WERI-Rb-1 (cell line): ENCODE measurements around the gene MMP7.

Experiments
- DNase-seq: peaks from one replicate; pipeline ENCODE4 v3.0.0-alpha.2; 2020
- H3K27ac ChIP-seq: fragments of 250-450 bp; sonication (Bioruptor Pico); 2 replicates; pipeline ENCODE4 v1.5.1; 2020; ENCODE audit warnings: mild to moderate bottlenecking, moderate library complexity
- H3K27me3 ChIP-seq: fragments of 250-450 bp; sonication (Bioruptor Pico); 2 replicates; pipeline ENCODE4 v1.5.1; 2021; ENCODE audit warnings: mild to moderate bottlenecking, low read depth, moderate library complexity; ENCODE audit not compliant: insufficient read depth, severe bottlenecking
- H3K36me3 ChIP-seq: fragments of 250-450 bp; sonication (Bioruptor Pico); 2 replicates; pipeline ENCODE4 v1.5.1; 2020; ENCODE audit warnings: mild to moderate bottlenecking, moderate library complexity
- H3K4me3 ChIP-seq: 2 replicates; pipeline ENCODE4 v1.5.1; 2011; ENCODE audit warnings: low read depth, mild to moderate bottlenecking, control low read depth, low read length
- H3K9me3 ChIP-seq: fragments of 250-450 bp; sonication (Bioruptor Pico); 2 replicates; pipeline ENCODE4 v1.5.1; 2021; ENCODE audit warnings: mild to moderate bottlenecking, moderate library complexity; ENCODE audit not compliant: severe bottlenecking
- CTCF ChIP-seq: IDR thresholded peaks from 2 replicates; pipeline ENCODE4 v1.5.1; 2011; ENCODE audit warnings: low read depth, mild to moderate bottlenecking, control low read depth, inconsistent platforms, low read length

Gene MMP7

GRCh38 chr11:102476069-102476468 lies 54.5 kb downstream of the MMP7 start:
- Histone ChIP-seq H3K36me3 (no peaks in the 10 kb centered on the region), H3K9me3 (no peaks in the 10 kb centered on the region), H3K4me3 (no peak overlapping the region), H3K27me3 (no peaks in the 10 kb centered on the region), H3K27ac (no peak overlapping the region)
- TF ChIP-seq CTCF, result no peak
- no peak for DNase-seq

GRCh38 chr11:102473543-102473942 lies 57.0 kb downstream of the MMP7 start:
- DNase-seq, result no peak
- TF ChIP-seq CTCF, result no peak
- H3K27ac ChIP-seq, result no peak overlapping the region
- no peaks in the 10 kb centered on the region for H3K27me3 ChIP-seq
- H3K9me3 ChIP-seq, result no peaks in the 10 kb centered on the region
- H3K4me3 ChIP-seq, result no peak overlapping the region
- no peaks in the 10 kb centered on the region for H3K36me3 ChIP-seq

- Histone ChIP-seq H3K27ac (no peak overlapping the region), H3K36me3 (no peaks in the 10 kb centered on the region), H3K4me3 (no peak overlapping the region), H3K27me3 (no peaks in the 10 kb centered on the region), H3K9me3 (no peaks in the 10 kb centered on the region)
- DNase-seq, result no peak
- no peak for TF ChIP-seq CTCF
Observed at GRCh38 chr11:102472127-102472526, 58.4 kb downstream of the MMP7 start.

GRCh38 chr11:102471474-102471873 lies 59.1 kb downstream of the MMP7 start:
- DNase-seq, result no peak
- H3K27me3 ChIP-seq, result no peaks in the 10 kb centered on the region
- no peak overlapping the region for H3K27ac ChIP-seq
- H3K4me3 ChIP-seq, result no peak overlapping the region
- no peaks in the 10 kb centered on the region for H3K36me3 ChIP-seq
- no peak for TF ChIP-seq CTCF
- no peaks in the 10 kb centered on the region for H3K9me3 ChIP-seq
